HepG2 (cell line): ENCODE results near the gene ATRIP. TPM values are rescaled to one million over a fixed set of nuclear protein-coding genes. Genes with fewer than 3 reads are reported as not detected.

ENCODE experiments used
- ATAC-seq: fragments of 200-7000 bp; cut with Tn5 transposase; 3 replicates; pipeline ENCODE4 v1.9.1; 2020; ENCODE audit warnings: mild to moderate bottlenecking, moderate library complexity
- BruUV-seq: library from RNA; stranded (reverse); fragments of 400-500 nt; replicated peaks from 2 replicates; lab custom pipeline; 2021; lab: Mats Ljungman, UMichigan
- CTCF ChIA-PET: fragments of 300-600 bp; formaldehyde crosslinking; extraction: SDS; loops from one replicate; lab custom pipeline; 2021; ENCODE audit warnings: low total read pairs, inconsistent platforms, low intra/inter-chr PET ratio; lab: Yijun Ruan, JAX
- POLR2A ChIA-PET: fragments of 350-600 bp; sonication (Branson Sonifier 250); formaldehyde crosslinking; loops from one replicate; lab custom pipeline; 2020; ENCODE audit warnings: antibody characterized with exemption, inconsistent platforms; lab: Yijun Ruan, JAX
- DNase-seq: peaks from one replicate; pipeline ENCODE4 v3.0.0-alpha.2; 2015; ENCODE audit warnings: low spot score
- FAIRE-seq: peaks from 3 replicates; lab custom pipeline; 2011; peaks lifted over from hg19 to GRCh38; lab: Jason Lieb, UNC
- H2AFZ ChIP-seq: one replicate; pipeline ENCODE4 v1.6.1; 2011; ENCODE audit warnings: low read length, inconsistent platforms
- H3K27ac ChIP-seq: fragments of 300-600 bp; 3 replicates; pipeline ENCODE4 v1.8.0; 2011; ENCODE audit warnings: mixed run types, mild to moderate bottlenecking, mixed read lengths, low read length, inconsistent platforms; ENCODE audit not compliant: insufficient read depth; ENCODE audit errors: extremely low read length
- H3K27me3 ChIP-seq, 2 experiments: fragments of 200-600 bp in 1 of 2; 2 replicates in 1 of 2; 3 replicates in 1 of 2; pipeline versions ENCODE4 v1.6.0 to v1.8.0; 2011; ENCODE audit warnings: low read length in 2 of 2, mild to moderate bottlenecking in 2 of 2, moderate library complexity in 2 of 2, inconsistent platforms in 1 of 2; ENCODE audit not compliant: insufficient read depth in 2 of 2, control insufficient read depth in 1 of 2
- H3K36me3 ChIP-seq, 2 experiments: fragments of 200-600 bp in 1 of 2; replicated peaks in 1 of 2; 2 replicates in 1 of 2; 3 replicates in 1 of 2; pipeline versions ENCODE4 v1.5.1 to v1.8.0; 2011; ENCODE audit warnings: low read length in 2 of 2, inconsistent platforms in 1 of 2; ENCODE audit not compliant: insufficient read depth in 2 of 2, control insufficient read depth in 1 of 2
- H3K4me1 ChIP-seq: 2 replicates; pipeline ENCODE4 v1.5.1; 2012; ENCODE audit warnings: low read length, inconsistent platforms; ENCODE audit not compliant: insufficient read depth
- H3K4me2 ChIP-seq: 2 replicates; pipeline ENCODE4 v1.6.0; 2011; ENCODE audit warnings: low read depth, low read length, inconsistent platforms
- H3K4me3 ChIP-seq, 3 experiments: fragments of 200-600 bp in 1 of 3; sonication (generic), shearing (Covaris generic) in 1 of 3; replicated peaks in 1 of 3; 2 replicates each; pipeline ENCODE4 v1.5.1; 2011 to 2016; ENCODE audit warnings: low read length in 3 of 3, inconsistent platforms in 2 of 3, low read depth in 2 of 3, mild to moderate bottlenecking in 2 of 3, control low read depth in 1 of 3, mixed read lengths in 1 of 3; ENCODE audit not compliant: insufficient read depth in 1 of 3
- H3K79me2 ChIP-seq: one replicate; pipeline ENCODE4 v1.6.1; 2011; ENCODE audit warnings: low read length, inconsistent platforms; ENCODE audit not compliant: insufficient read depth
- H3K9ac ChIP-seq: 2 replicates; pipeline ENCODE4 v1.6.0; 2011; ENCODE audit warnings: mild to moderate bottlenecking, low read depth, low read length, inconsistent platforms; ENCODE audit not compliant: insufficient read depth
- H3K9me3 ChIP-seq: 2 replicates; pipeline ENCODE4 v1.5.1; 2012; ENCODE audit warnings: mild to moderate bottlenecking, low read length
- H4K20me1 ChIP-seq: 2 replicates; pipeline ENCODE4 v1.6.0; 2011; ENCODE audit warnings: inconsistent platforms, mild to moderate bottlenecking, low read length, moderate library complexity; ENCODE audit not compliant: insufficient read depth
- AGO2 ChIP-seq: fragments of 200-400 bp; formaldehyde crosslinking; optimal IDR thresholded peaks from 2 replicates; pipeline ENCODE3; 2017; ENCODE audit warnings: mild to moderate bottlenecking, low read depth, low read length, moderate library complexity
- CREB1 ChIP-seq, 2 experiments: fragments of 450-650 bp in 1 of 2; IDR thresholded peaks; 2 replicates each; pipeline ENCODE4 v1.6.1; 2016 to 2017; ENCODE audit warnings: control low read depth in 1 of 2, mild to moderate bottlenecking in 1 of 2, missing compliant biosample characterization in 1 of 2, missing genetic modification characterization in 1 of 2
- KMT2A ChIP-seq: sonication (generic); formaldehyde crosslinking; IDR thresholded peaks from 2 replicates; pipeline ENCODE4 v1.4.0; 2020; ENCODE audit warnings: missing genetic modification reagents
- PAX8 ChIP-seq: sonication (generic); formaldehyde crosslinking; IDR thresholded peaks from 2 replicates; pipeline ENCODE4 v1.8.0; 2022; ENCODE audit warnings: mild to moderate bottlenecking, missing genetic modification reagents, borderline replicate concordance
- POLR2AphosphoS2 ChIP-seq: IDR thresholded peaks from 2 replicates; pipeline ENCODE4 v1.6.1; 2011; ENCODE audit warnings: low read depth, low read length, improper control_type of control experiment
- POLR2AphosphoS5 ChIP-seq: IDR thresholded peaks from 2 replicates; pipeline ENCODE4 v1.6.1; 2012; ENCODE audit warnings: low read depth, low read length
- RBFOX2 ChIP-seq: fragments of 200-400 bp; formaldehyde crosslinking; IDR thresholded peaks from 2 replicates; pipeline ENCODE4 v1.6.1; 2017; ENCODE audit warnings: low read depth, mild to moderate bottlenecking, low read length
- RBM22 ChIP-seq: fragments of 200-400 bp; formaldehyde crosslinking; optimal IDR thresholded peaks from 2 replicates; pipeline ENCODE3; 2017; ENCODE audit warnings: mild to moderate bottlenecking, low read length, moderate library complexity
- ZNF124 ChIP-seq: sonication (generic); formaldehyde crosslinking; IDR thresholded peaks from 2 replicates; pipeline ENCODE4 v1.4.0; 2020; ENCODE audit warnings: missing genetic modification reagents
- ZNF367 ChIP-seq: sonication (generic); formaldehyde crosslinking; IDR thresholded peaks from 2 replicates; pipeline ENCODE4 v1.4.0; 2020; ENCODE audit warnings: missing genetic modification reagents, borderline replicate concordance
- WGBS: methylation state at CpG from one replicate; pipeline ENCODE4 v1.1.6; 2017; ENCODE audit warnings: low lambda C conversion rate; 5-methylcytosine and 5-hydroxymethylcytosine counted together
- in situ Hi-C: cut with HindIII; loops from 2 replicates; pipeline ENCODE4 v1.10.0; 2017; ENCODE audit warnings: low pct_unique_long_range_greater_than_20kb; ENCODE audit not compliant: extremely low pct_ligation_motif_present
- intact Hi-C: fragments of 100-400 bp; cut with micrococcal nuclease; formaldehyde crosslinking; loops from one replicate; pipeline ENCODE4 v1.10.0; 2022; ENCODE audit not compliant: unreplicated experiment
- polyA plus RNA-seq, 8 experiments: library from polyadenylated mRNA; depleted of rRNA in 3 of 8; stranded (reverse) in 7 of 8; unstranded in 1 of 8; fragments of >200 nt; fragmentation: Illumina TruSeq in 4 of 8; extraction: Trizol in 4 of 8; gene quantifications; 2 replicates each; pipeline versions ENCODE4 v1.2.1 to v1.2.3, GENCODE V29; 2011 to 2016; ENCODE audit warnings: low read depth in 4 of 8, missing spikeins in 1 of 8, mixed read lengths in 1 of 8; ENCODE audit not compliant: insufficient read depth in 1 of 8
- total RNA-seq, 5 experiments: library from RNA; depleted of rRNA; stranded (reverse); fragments of >200 nt; fragmentation: Illumina TruSeq; extraction: Trizol; gene quantifications; 2 replicates each; pipeline ENCODE4 v1.2.3, GENCODE V29; 2016; ENCODE audit warnings: low read depth in 1 of 5
- TF ChIP-seq, protein P1 (sequence below): IDR thresholded peaks from 2 replicates; pipeline ENCODE4 v1.6.1; 2016; ENCODE audit warnings: mild to moderate bottlenecking
- TF ChIP-seq, protein P2 (sequence below), 2 experiments: sonication (generic) in 1 of 2; formaldehyde crosslinking in 1 of 2; IDR thresholded peaks; 2 replicates each; pipeline versions ENCODE4 v1.4.0 to v1.6.1; 2018 to 2020; ENCODE audit warnings: missing genetic modification reagents in 2 of 2, borderline replicate concordance in 1 of 2, low read depth in 1 of 2, mild to moderate bottlenecking in 1 of 2, missing biosample characterization in 1 of 2

Gene ATRIP
- total and polyA plus RNA-seq, 2 of the 13 experiments (the other 11 are each of a cell fraction or from before 2014, with no cell fraction given): 5.1 to 12.5 TPM

DNA sequence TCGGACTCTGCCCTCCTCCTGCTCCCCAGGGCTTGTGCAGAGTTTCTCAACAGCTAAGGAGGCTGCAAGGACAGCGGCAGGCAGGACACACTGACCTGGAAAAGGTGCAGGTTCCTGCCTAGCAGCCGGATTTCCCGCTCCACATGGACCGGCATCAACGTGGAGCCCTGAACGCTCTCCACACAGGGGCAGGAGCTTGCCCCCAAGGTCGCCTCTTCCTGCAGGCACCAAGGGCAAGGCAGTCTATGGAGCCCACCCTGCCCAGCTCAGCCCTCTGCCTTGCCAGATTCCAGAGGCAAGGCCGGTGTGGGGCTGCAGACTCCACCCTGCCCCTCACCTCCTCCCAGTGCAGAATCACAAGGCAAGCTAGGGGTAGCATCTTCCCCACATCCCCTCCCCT is 27.4 kb upstream of the ATRIP start:
- no peak overlapping the region for H3K27ac ChIP-seq
- in situ Hi-C loops: no loop called here
- H4K20me1 ChIP-seq: peaks cover 45% of the 10 kb centered on the region; the same call in 1 of the 2 replicates
- H3K79me2 ChIP-seq: peaks cover 27% of the 10 kb centered on the region
- no TSS peak for BruUV-seq
- ChIA-PET POLR2A (interaction anchor here (1.6 to 11.1 kb wide), 4 partner anchors 11 to 28 kb away, joined by 3 to 130 read pairs (median 7); partner anchors contain the start of genes ATRIP, CCDC51, PLXNB1 and TMA7), CTCF (no interaction called here)
- FAIRE-seq (no peak), DNase-seq (no peak)
- no peaks in the 10 kb centered on the region for H3K9me3 ChIP-seq
- no peak overlapping the region for H3K4me2 ChIP-seq
- H3K36me3 ChIP-seq: peaks cover 76 to 99% of the 10 kb centered on the region in 2 experiments
- H3K9ac ChIP-seq: no peak overlapping the region
- H2AFZ ChIP-seq: no peak overlapping the region
- WGBS: 94% methylated on average over 8 of the region's 9 CpGs
- TF ChIP-seq ZNF367 (CRISPR knock-in tag): no peak
- peak; percentile 64; the same call in 1 of the 2 replicates for TF ChIP-seq RBFOX2
- no peak for TF ChIP-seq KMT2A (CRISPR knock-in tag)
- TF ChIP-seq AGO2: peak; percentile 90
- TF ChIP-seq, protein P1, sequence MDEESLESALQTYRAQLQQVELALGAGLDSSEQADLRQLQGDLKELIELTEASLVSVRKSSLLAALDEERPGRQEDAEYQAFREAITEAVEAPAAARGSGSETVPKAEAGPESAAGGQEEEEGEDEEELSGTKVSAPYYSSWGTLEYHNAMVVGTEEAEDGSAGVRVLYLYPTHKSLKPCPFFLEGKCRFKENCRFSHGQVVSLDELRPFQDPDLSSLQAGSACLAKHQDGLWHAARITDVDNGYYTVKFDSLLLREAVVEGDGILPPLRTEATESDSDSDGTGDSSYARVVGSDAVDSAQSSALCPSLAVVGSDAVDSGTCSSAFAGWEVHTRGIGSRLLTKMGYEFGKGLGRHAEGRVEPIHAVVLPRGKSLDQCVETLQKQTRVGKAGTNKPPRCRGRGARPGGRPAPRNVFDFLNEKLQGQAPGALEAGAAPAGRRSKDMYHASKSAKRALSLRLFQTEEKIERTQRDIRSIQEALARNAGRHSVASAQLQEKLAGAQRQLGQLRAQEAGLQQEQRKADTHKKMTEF (CRISPR knock-in tag): no peak
- TF ChIP-seq RBM22: peak; percentile 70
- TF ChIP-seq, all 625 proteins: peak for 3
- Histone ChIP-seq H3K4me3 (no peak overlapping the region), H3K27me3 (no peaks in the 10 kb centered on the region), H3K4me1 (peaks cover 23% of the 10 kb centered on the region)
- intact Hi-C loops: no loop called here
- no peak for ATAC-seq

DNA sequence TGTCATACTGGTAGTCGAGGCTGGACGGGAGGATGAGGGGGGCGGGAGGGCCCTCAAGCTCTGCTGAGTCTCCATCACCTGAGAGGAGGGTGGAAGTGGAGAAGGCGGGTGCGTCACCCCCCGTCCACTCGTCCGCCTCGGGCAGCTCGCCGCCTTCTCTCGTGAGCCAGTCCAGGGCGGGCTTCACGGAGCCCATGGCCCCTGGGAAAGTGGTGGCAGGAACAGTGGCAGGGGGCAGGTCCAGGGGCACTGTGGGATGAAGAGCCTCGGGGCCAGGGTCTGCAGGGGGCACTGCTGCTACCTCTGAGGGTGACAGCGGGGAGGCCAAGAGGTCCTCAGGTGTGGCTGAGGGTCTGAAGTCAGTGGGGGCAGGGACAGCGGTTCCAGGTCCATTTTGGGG is 26.9 kb upstream of the ATRIP start:
- H3K4me2 ChIP-seq: no peak overlapping the region
- H3K9ac ChIP-seq: no peak overlapping the region
- ATAC-seq: no peak
- H4K20me1 ChIP-seq: peaks cover 48% of the 10 kb centered on the region; the same call in 1 of the 2 replicates
- no peak for FAIRE-seq
- POLR2A ChIA-PET: interaction anchor here (1.6 to 11.1 kb wide), 4 partner anchors 11 to 27 kb away, joined by 3 to 130 read pairs (median 7); partner anchors contain the start of genes ATRIP, CCDC51, PLXNB1 and TMA7
- no peaks in the 10 kb centered on the region for H3K9me3 ChIP-seq
- peaks cover 74 to 99% of the 10 kb centered on the region in 2 experiments for H3K36me3 ChIP-seq
- TF ChIP-seq POLR2AphosphoS2 (0 out of 2 replicates have a peak, but pooled peaks have one; percentile 29), AGO2 (peak; percentile 84), PAX8 (CRISPR knock-in tag) (no peak), CREB1 (IDR thresholded peaks at IDR 0.05) (no peak), CREB1 (CRISPR knock-in tag; IDR thresholded peaks at IDR 0.05) (no peak), RBFOX2 (peak; percentile 77), POLR2AphosphoS5 (no peak), ZNF124 (no peak)
- TF ChIP-seq, protein P2, sequence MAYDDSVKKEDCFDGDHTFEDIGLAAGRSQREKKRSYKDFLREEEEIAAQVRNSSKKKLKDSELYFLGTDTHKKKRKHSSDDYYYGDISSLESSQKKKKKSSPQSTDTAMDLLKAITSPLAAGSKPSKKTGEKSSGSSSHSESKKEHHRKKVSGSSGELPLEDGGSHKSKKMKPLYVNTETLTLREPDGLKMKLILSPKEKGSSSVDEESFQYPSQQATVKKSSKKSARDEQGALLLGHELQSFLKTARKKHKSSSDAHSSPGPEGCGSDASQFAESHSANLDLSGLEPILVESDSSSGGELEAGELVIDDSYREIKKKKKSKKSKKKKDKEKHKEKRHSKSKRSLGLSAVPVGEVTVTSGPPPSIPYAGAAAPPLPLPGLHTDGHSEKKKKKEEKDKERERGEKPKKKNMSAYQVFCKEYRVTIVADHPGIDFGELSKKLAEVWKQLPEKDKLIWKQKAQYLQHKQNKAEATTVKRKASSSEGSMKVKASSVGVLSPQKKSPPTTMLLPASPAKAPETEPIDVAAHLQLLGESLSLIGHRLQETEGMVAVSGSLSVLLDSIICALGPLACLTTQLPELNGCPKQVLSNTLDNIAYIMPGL (CRISPR knock-in tag; IDR thresholded peaks at IDR 0.05; ENCODE audit: borderline replicate concordance in 1 of 2, low read depth in 1 of 2): no peak
- CTCF ChIA-PET: no interaction called here
- no peak overlapping the region for H3K27ac ChIP-seq
- no peak for DNase-seq
- H3K79me2 ChIP-seq: peaks cover 32% of the 10 kb centered on the region
- no TSS peak for BruUV-seq
- H3K27me3 ChIP-seq: no peaks in the 10 kb centered on the region
- no peak overlapping the region for H2AFZ ChIP-seq
- in situ Hi-C loops: no loop called here
- no peak overlapping the region for H3K4me3 ChIP-seq
- WGBS: 97% methylated on average over 14 of the region's 17 CpGs
- H3K4me1 ChIP-seq: peaks cover 27% of the 10 kb centered on the region
- intact Hi-C loops: no loop called here
